HG03439 (cell line): ENCODE results near the gene GNB1L.

Experiments
- ATAC-seq: cut with Tn5 transposase; IDR thresholded peaks from one replicate; pipeline ENCODE4 v1.9.1; 2021; ENCODE audit warnings: mild to moderate bottlenecking, moderate library complexity; ENCODE audit not compliant: unreplicated experiment

The GNB1L gene

GRCh38 chr22:19755145-19755710 is 99.4 kb downstream of the GNB1L start:
- no peak for ATAC-seq

- ATAC-seq = no peak
Measured at GRCh38 chr22:19754701-19755144, 100.0 kb downstream of the GNB1L start.

GRCh38 chr22:19753996-19754700 is 100.5 kb downstream of the GNB1L start:
- no peak for ATAC-seq

DNA sequence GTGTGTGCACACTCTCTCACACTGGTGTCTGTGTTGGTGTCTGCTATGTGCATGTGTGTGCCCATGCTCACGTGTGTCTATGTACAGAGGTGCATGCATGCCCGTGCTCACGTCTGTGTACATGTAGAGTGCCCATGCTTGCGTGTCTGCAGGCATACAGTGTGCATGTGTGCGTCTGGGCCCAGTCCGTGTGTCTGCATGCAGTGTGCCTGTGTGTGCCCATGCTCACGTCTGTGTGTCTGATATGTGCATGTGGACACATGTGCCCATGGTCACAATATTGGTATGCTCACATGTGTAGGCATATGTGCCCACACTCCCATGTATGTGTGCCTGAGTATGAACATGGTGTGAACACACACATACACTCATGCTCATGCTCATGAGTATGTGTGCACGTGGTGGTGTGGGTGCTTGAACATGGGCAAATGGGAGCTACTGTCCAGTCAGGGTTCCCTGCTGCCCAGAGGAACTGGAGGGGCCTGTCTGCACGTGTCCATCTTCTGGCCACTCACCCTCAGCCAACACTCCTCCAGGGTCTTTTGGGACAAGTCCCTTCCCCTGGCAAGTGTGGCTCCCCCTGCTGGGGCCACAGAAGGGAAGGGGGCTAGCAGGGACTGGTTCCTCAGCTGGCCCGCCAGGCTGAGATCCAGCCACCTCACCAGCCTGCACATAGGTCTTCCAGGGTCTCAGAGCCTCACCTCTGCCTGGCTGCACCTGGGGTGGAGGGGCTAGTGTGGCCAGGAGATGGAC is 101.4 kb downstream of the GNB1L start:
- no peak for ATAC-seq

- no peak for ATAC-seq
Measured at GRCh38 chr22:19751497-19752245, 103.0 kb downstream of the GNB1L start.

DNA sequence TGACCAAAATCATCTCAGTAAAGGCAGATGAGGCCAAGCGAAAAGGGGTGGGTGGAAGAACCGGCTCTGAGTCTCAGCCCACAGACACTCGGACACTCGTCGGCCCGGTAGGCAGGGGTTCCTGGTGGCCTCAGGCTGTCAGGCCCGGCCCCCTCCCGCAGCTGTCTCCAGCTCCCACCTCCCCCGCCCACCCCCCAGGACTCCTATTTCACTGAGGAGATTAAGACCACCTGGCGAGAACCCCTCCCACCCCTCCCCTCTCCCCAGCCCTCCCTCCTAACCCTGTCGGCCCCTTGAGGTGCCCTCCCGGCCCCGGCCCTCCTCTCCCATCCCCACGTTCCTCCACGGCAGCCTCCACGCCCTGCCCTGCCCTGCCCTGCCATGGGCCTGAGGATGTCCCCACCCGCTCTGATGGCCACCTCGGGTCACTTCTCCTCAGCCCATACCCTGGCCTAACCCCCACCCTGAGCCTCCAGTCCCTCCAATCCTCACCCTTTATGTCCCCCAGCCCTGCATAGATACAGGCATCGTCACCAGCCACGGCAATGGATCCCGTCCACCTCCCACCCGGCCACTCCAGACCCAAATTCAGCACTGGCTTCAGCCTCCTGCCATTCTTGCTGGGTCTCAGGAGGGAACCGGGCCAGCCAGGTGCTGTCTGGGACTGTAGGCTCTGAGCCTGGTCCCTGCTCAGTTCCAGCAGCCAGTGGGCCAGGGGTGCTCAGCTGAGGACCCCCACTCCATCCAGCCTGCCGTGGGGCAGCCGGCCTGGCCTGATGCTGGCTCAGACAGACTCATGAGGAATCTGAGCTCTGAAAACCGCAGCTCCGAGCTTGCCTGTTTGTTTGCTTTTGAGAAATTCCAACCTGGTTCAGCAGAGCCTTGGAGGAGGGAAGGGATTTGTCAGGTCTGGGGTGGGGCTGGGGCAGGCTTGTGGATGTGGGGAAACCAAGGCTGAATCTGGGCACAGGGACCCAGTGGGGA is 103.9 kb downstream of the GNB1L start:
- no peak for ATAC-seq

DNA sequence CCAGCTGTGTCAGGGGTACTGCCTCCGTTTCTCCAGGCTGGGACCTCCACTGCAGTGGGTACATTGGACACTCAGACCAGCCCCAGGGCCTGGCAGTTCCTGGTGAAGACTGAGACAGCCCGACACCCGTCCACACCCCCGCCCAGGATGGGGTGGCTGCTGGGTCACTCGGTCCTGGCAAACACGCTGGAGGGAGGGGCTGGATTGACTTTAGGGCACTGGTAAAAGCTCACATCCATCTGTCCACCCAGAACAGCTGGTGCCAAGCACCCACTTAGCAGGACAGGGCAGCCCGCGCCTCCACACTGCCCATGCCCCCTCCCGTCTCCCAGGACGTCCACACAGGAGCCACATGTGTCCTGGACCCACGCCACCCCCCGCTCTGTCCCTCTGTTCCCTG is 104.8 kb downstream of the GNB1L start:
- no peak for ATAC-seq

DNA sequence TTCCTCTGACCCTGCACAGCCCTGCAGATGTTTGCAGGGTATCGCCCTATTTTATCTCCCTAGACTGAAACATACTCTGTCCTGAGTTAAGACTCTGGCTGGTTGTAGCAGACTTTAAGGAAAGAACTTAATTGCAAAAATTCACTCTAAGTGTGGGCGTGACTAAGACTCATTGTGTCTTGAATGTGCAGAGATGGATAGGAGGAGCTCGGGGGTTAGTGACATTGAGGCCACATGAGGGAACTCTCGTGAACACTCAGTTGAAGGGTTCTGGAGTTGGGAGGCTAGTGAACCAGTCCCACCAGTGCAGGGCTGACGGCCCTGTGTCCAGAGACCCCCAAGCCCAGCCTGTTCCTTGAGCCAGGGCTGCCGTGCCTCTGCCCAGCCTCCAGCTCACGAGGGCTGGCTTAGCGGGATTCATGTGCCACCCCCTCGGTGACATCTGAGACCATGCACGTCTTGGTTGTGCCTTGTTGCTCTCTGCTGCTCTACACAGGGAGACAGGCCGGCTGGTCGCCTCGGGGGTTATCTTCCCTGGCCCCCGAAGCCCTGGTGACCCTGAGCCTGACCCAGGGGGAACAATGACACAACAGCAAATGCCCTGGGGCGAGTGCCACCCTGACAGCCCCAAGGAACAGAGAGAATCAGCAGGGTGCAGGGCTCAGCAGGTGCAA is 105.5 kb downstream of the GNB1L start:
- no peak for ATAC-seq

DNA sequence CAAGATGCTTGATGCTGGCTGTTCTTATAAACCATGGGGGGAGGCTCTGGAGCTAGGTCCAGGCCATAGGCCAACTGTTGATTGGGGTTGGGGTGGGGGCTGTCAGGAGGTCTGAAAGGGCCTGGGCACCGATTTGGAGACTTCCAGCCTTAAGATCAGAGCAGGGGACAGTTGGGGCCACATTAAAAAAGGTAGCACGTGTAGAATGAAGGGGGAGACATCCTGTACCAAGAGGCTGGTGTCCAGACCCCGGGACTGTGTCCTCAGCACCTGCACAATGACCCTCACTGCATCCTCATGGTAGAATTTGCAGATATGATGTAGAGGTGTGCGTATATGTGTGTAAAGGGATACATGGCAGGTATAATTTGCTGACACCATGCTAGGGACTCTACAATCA is 106.5 kb downstream of the GNB1L start:
- ATAC-seq = no peak

DNA sequence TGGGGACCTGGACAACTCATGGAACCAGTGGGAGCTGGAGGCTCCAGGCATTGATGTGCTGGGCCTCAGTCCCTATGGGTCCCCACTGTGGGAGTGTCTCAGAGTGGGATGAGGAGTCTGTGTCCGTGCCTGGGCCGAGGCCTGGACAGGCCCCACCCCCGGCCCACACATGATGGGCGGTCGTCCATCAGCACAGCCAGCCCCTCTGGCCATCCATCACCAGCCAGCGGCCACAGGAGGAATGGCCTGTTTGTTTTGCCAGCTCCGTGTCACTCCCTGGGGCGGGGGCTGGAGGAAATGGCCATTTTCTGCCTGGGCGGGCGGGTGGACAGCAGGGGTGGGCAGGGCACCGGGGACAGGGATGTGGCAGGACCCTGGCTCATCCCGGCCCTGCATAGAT is 107.1 kb downstream of the GNB1L start:
- no peak for ATAC-seq

- ATAC-seq = no peak
Measured at GRCh38 chr22:19746726-19747125, 107.9 kb downstream of the GNB1L start.

DNA sequence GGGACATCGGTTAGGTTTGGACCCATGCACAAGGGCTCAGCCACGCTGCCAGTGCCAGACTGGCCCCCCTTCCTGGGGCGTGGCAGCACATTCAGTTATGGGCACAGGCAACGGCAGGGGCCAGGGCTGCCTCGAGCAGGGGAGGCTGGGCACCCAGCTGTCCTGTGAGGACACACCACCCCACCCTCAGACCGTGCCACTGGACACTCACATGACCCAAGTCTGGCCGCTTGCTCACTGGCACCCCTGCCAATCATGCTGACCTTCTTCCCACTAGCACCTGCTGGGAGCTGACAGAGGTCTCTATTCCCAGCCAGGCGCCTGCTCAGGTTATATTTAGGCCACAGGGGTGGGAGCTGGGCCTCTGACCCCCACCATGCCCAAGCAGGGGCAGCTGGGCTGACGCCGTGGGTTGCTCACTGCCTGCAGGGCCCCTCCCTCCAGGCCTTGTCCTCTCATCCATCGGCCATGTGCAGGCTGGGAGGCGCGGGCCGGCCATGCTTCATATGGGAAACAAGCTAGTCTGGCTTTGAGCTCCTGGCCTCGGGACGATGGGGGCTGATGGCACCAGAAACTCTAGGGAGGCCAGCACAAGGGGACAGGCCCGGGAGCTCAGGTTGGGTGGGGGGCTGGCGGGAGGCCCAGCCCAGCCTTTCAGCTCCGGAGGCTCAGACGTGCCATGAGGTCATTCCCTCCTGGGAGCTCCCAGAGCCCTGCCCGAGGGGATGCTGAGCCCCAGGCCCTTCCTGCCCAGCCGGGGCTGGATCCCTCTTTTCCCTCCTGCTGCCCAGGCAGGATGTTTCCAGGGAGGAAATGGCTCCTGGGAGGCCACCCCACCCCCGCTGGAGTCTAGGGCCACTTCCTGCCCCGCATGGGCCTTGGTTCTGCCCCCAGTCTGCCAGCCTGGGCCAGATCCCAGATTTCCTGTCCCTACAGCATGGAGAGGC is 109.2 kb downstream of the GNB1L start:
- no peak for ATAC-seq

DNA sequence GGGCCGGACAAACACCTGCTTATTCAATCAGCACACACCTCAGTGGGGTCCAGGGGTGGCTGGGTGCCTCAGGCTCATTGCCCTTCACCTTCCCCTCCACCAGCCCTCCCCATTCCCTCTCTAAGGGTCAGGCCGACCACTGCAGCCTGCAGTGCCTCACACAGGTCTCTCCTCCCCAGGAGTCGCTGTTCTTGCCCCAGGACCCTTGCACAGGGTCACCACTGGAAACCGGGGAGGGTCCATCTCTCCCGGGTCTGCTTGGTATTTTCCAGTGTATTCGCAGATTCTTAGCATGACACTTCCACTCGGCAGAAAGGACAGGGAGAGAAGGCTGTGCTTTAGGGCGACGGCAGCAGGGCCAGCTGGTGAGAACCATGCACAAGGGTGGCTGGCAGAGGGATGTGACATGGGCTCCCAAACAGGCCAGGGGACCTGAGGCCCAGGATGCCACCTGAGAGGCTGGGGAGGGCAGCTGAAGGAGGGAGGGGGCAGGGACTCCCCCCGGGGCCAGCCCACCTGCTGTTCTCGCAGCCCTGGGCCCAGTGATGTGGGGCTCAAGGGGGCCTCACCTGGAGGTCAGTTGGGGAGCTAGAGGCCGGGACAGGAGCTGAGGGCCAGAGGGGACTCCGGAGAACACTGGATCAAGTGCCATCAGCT is 110.2 kb downstream of the GNB1L start:
- no peak for ATAC-seq

- ATAC-seq = no peak
Measured at GRCh38 chr22:19743651-19744050, 111.0 kb downstream of the GNB1L start.

- no peak for ATAC-seq
Measured at GRCh38 chr22:19743081-19743480, 111.6 kb downstream of the GNB1L start.

DNA sequence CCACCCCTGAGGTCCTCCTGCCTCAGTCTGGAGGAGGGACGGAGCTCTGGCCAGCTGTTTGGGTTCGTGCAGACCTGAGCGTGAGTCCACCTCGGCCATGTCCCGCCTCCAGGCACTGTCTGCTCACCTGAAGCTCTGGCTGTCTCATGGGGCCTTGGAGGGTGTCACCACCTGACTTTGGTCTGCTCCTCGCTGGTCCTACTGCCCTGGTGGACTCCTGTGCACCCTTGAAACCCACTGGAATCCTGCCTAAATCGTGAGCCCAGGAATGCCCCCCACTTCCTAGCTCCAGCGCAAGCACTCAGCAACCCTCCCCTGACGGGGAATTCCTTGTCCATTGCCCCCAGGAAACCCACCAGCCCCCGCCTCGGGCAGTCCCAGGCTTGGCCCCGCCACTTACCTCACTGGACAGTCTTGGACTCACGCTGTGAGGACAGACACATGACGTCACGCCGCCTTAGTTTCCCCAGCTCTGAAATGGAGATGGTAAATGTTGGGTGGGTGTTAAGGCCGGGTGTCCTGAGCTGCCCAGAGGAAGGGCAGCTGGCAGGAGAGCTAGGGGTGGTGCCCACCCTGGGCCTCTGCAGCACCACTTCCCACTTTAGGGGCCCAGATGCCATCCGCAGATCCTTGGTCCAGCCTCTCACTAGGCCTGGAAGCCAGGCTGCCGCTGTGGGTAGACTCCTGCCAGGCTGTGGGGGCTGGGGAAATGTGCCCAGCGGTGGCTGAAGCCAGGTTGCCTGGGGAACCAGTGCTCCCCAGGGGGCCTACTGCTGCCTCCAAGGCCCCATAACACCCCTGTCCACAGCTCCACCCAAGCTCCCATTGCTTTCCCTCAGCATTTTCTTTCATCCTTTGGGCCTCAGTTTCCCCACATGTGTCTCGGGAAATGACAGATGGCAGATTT is 112.3 kb downstream of the GNB1L start:
- no peak for ATAC-seq

GRCh38 chr22:19741053-19741452 is 113.6 kb downstream of the GNB1L start:
- no peak for ATAC-seq
